IMR-90 (cell line): ENCODE measurements around the gene SORBS1. TPM values are rescaled to one million over a fixed set of nuclear protein-coding genes. Genes with fewer than 3 reads are reported as not detected.

ENCODE experiments used
- ATAC-seq: fragments of 200-7000 bp; cut with Tn5 transposase; 2 replicates; pipeline ENCODE4 v1.9.1; 2020; ENCODE audit warnings: low read depth, mild to moderate bottlenecking, moderate library complexity
- BruUV-seq: library from RNA; stranded (reverse); fragments of 400-500 nt; replicated peaks from 2 replicates; lab custom pipeline; 2021; lab: Mats Ljungman, UMichigan
- CTCF ChIA-PET: fragments of 300-600 bp; formaldehyde crosslinking; extraction: SDS; loops from one replicate; lab custom pipeline; 2021; ENCODE audit warnings: antibody characterized with exemption; lab: Yijun Ruan, JAX
- POLR2A ChIA-PET: fragments of 300-600 bp; sonication (Branson Sonifier 250); formaldehyde crosslinking; loops from one replicate; lab custom pipeline; 2022; ENCODE audit warnings: antibody characterized with exemption; ENCODE audit not compliant: unreplicated experiment; lab: Charles Lee
- DNase-seq: peaks from one replicate; pipeline ENCODE4 v3.0.0; 2013
- H2AFZ ChIP-seq: replicated peaks from 2 replicates; pipeline ENCODE3; 2013; ENCODE audit warnings: low read length, mild to moderate bottlenecking; ENCODE audit not compliant: poor library complexity
- H2AK5ac ChIP-seq: 2 replicates; pipeline ENCODE4 v1.6.1; 2013; ENCODE audit warnings: low read depth, low read length, inconsistent platforms
- H2AK9ac ChIP-seq: replicated peaks from 2 replicates; pipeline ENCODE3; 2013; ENCODE audit warnings: mild to moderate bottlenecking, low read depth, low read length, moderate library complexity; ENCODE audit not compliant: poor library complexity
- H2BK120ac ChIP-seq: 2 replicates; pipeline ENCODE4 v1.6.1; 2013; ENCODE audit warnings: low read depth, low read length, inconsistent platforms
- H2BK15ac ChIP-seq: 3 replicates; pipeline ENCODE4 v1.6.1; 2013; ENCODE audit warnings: low read depth, low read length, inconsistent platforms
- H2BK20ac ChIP-seq: 2 replicates; pipeline ENCODE4 v1.6.1; 2013; ENCODE audit warnings: low read depth, mild to moderate bottlenecking, inconsistent platforms, low read length, moderate library complexity
- H2BK5ac ChIP-seq: 2 replicates; pipeline ENCODE4 v1.6.1; 2013; ENCODE audit warnings: mild to moderate bottlenecking, low read depth, low read length, inconsistent platforms; ENCODE audit not compliant: poor library complexity, severe bottlenecking
- H3K14ac ChIP-seq: replicated peaks from 2 replicates; pipeline ENCODE4 v1.6.1; 2013; ENCODE audit warnings: low read depth, low read length, inconsistent platforms
- H3K18ac ChIP-seq: 2 replicates; pipeline ENCODE4 v1.6.1; 2013; ENCODE audit warnings: low read depth, low read length, control low read depth
- H3K23ac ChIP-seq: 2 replicates; pipeline ENCODE4 v1.6.1; 2013; ENCODE audit warnings: low read depth, low read length, inconsistent platforms
- H3K27ac ChIP-seq: 2 replicates; pipeline ENCODE4 v1.5.1; 2013; ENCODE audit warnings: mild to moderate bottlenecking, control low read depth, low read length; ENCODE audit not compliant: insufficient read depth
- H3K27me3 ChIP-seq: 2 replicates; pipeline ENCODE4 v1.6.1; 2013; ENCODE audit warnings: low read length; ENCODE audit not compliant: control insufficient read depth, insufficient read depth
- H3K36me3 ChIP-seq: 2 replicates; pipeline ENCODE4 v1.6.1; 2013; ENCODE audit warnings: low read length, mixed read lengths; ENCODE audit not compliant: control insufficient read depth, insufficient read depth
- H3K4ac ChIP-seq: 2 replicates; pipeline ENCODE4 v1.6.1; 2013; ENCODE audit warnings: low read depth, low read length, inconsistent platforms
- H3K4me1 ChIP-seq: 2 replicates; pipeline ENCODE4 v1.6.1; 2013; ENCODE audit warnings: low read length, mixed read lengths; ENCODE audit not compliant: control insufficient read depth, insufficient read depth
- H3K4me2 ChIP-seq: 2 replicates; pipeline ENCODE4 v1.6.1; 2013; ENCODE audit warnings: low read depth, mild to moderate bottlenecking, control low read depth, low read length, moderate library complexity
- H3K4me3 ChIP-seq: 2 replicates; pipeline ENCODE4 v1.5.1; 2013; ENCODE audit warnings: low read depth, mild to moderate bottlenecking, control low read depth, low read length, moderate library complexity; ENCODE audit not compliant: insufficient read depth
- H3K56ac ChIP-seq: 2 replicates; pipeline ENCODE4 v1.6.1; 2013; ENCODE audit warnings: low read length, inconsistent platforms; ENCODE audit not compliant: insufficient read depth; ENCODE audit errors: extremely low read depth
- H3K79me1 ChIP-seq, 2 experiments: 2 replicates each; pipeline ENCODE4 v1.6.1; 2013; ENCODE audit warnings: low read length in 2 of 2, inconsistent platforms in 1 of 2, low read depth in 1 of 2
- H3K9ac ChIP-seq: 2 replicates; pipeline ENCODE4 v1.6.1; 2013; ENCODE audit warnings: low read depth, low read length, control low read depth
- H3K9me1 ChIP-seq: 2 replicates; pipeline ENCODE4 v1.6.1; 2013; ENCODE audit warnings: low read length, inconsistent platforms; ENCODE audit not compliant: insufficient read depth
- H3K9me3 ChIP-seq: 2 replicates; pipeline ENCODE4 v1.6.1; 2013; ENCODE audit warnings: low read length; ENCODE audit not compliant: control insufficient read depth, insufficient read depth
- H4K20me1 ChIP-seq: 2 replicates; pipeline ENCODE4 v1.6.1; 2013; ENCODE audit warnings: low read length, inconsistent platforms; ENCODE audit not compliant: insufficient read depth
- H4K5ac ChIP-seq: 2 replicates; pipeline ENCODE4 v1.6.1; 2013; ENCODE audit warnings: mild to moderate bottlenecking, low read depth, low read length, control low read depth
- H4K8ac ChIP-seq, 2 experiments: 2 replicates each; pipeline ENCODE4 v1.6.1; 2013; ENCODE audit warnings: low read depth in 2 of 2, low read length in 2 of 2, control low read depth in 1 of 2, inconsistent platforms in 1 of 2
- H4K91ac ChIP-seq: 2 replicates; pipeline ENCODE4 v1.6.1; 2013; ENCODE audit warnings: low read depth, low read length, inconsistent platforms; ENCODE audit not compliant: insufficient read depth
- RFX5 ChIP-seq: IDR thresholded peaks from 2 replicates; pipeline ENCODE4 v1.8.0; 2012; ENCODE audit warnings: low read depth, mild to moderate bottlenecking, low read length, moderate library complexity
- WGBS, 2 experiments: methylation state at CpG; one replicate each; pipeline versions ENCODE4 v1.1.5 to v1.1.7; 2013; ENCODE audit warnings: missing lambda C conversion rate in 2 of 2; ENCODE audit not compliant: insufficient read length in 1 of 2; ENCODE audit errors: extremely low coverage in 2 of 2; 5-methylcytosine and 5-hydroxymethylcytosine counted together
- dilution Hi-C: fragments of 300-500 bp; cut with HindIII; formaldehyde crosslinking; loops from one replicate; pipeline ENCODE4 v1.14.3; 2018; ENCODE audit warnings: low sequenced_read_pairs; ENCODE audit not compliant: unreplicated experiment
- in situ Hi-C: fragments of 300-500 bp; cut with MboI; formaldehyde crosslinking; loops from 3 replicates; pipeline ENCODE4 v1.14.3; 2019; ENCODE audit warnings: low sequenced_read_pairs, inconsistent platforms, mixed read lengths
- intact Hi-C: fragments of 100-400 bp; cut with micrococcal nuclease; formaldehyde crosslinking; loops from 2 replicates; pipeline ENCODE4 v1.10.0; 2022
- polyA plus RNA-seq, 3 experiments: library from polyadenylated mRNA; depleted of rRNA; stranded (reverse); fragments of >200 nt; gene quantifications; 2 replicates each; pipeline ENCODE4 v1.2.3, GENCODE V29; 2012; ENCODE audit warnings: low replicate concordance in 1 of 3
- total RNA-seq: library from RNA; depleted of rRNA; stranded (reverse); fragments of >200 nt; gene quantifications from 2 replicates; pipeline ENCODE4 v1.2.3, GENCODE V29; 2012

Gene SORBS1
- total and polyA plus RNA-seq, 2 of the 4 experiments (the other 2 are of a cell fraction) = 0.18 to 0.32 TPM

- dilution Hi-C loops = no loop called here
- Histone ChIP-seq H3K4me2 (no peak overlapping the region), H3K14ac (no peak overlapping the region), H3K9me3 (no peaks in the 10 kb centered on the region), H2AK5ac (0 out of 2 replicates have a peak overlapping the region, but pooled peaks have one; percentile 21), H3K4ac (0 out of 2 replicates have a peak overlapping the region, but pooled peaks have one; percentile 21), H3K27me3 (no peaks in the 10 kb centered on the region), H4K8ac (no peak overlapping the region), H4K5ac (no peak overlapping the region), H3K4me3 (no peak overlapping the region), H2BK20ac (no peak overlapping the region; the same call in 1 of the 2 replicates), H3K27ac (no peak overlapping the region), H3K56ac (no peak overlapping the region), H2BK15ac (no peak overlapping the region), H3K4me1 (peaks cover 5% of the 10 kb centered on the region), H2BK5ac (no peak overlapping the region), H4K91ac (no peak overlapping the region; the same call in none of the 2 replicates), H3K9ac (no peak overlapping the region), H2BK120ac (no peak overlapping the region; the same call in 1 of the 2 replicates), H3K23ac (no peak overlapping the region), H3K79me1 (no peaks in the 10 kb centered on the region), H3K9me1 (peaks cover 3% of the 10 kb centered on the region; the same call in 1 of the 2 replicates), H2AK9ac (no peak overlapping the region), H3K36me3 (no peaks in the 10 kb centered on the region), H4K20me1 (no peaks in the 10 kb centered on the region), H2AFZ (no peak overlapping the region), H3K18ac (no peak overlapping the region)
- intact Hi-C loops = no loop called here
- CTCF ChIA-PET = no interaction called here
- 95% methylated on average over 16 of the region's 23 CpGs; no CpG with 5 or more reads in 1 of the 2 experiments for WGBS, 2 experiments
- in situ Hi-C loops = loop anchor here (25.0 kb wide), 1 partner anchor 744 kb away; no protein-coding TSS in a partner anchor
- no peak for DNase-seq
- BruUV-seq = no TSS peak
- TF ChIP-seq RFX5 = no peak
- POLR2A ChIA-PET = no interaction called here
- no peak for ATAC-seq
Measured at GRCh38 chr10:95356190-95356955, 204.8 kb downstream of the SORBS1 start.
